ENCODE measurements around the gene PIGM. TPM values are rescaled to one million over a fixed set of nuclear protein-coding genes. Genes with fewer than 3 reads are reported as not detected.

PIGM gene
- total RNA-seq, 2 donors from 2014 or later, result 4.6 to 5.2 TPM

GRCh38 chr1:160077486-160077885, 45.7 kb upstream of the PIGM start:
- peaks cover 57% of the 10 kb centered on the region for H3K27me3 ChIP-seq (ENCODE audit: control insufficient read depth, insufficient read depth, low read length, poor library complexity, severe bottlenecking)
- H3K4me1 Mint-ChIP-seq, result no peaks in the 10 kb centered on the region
- no peak overlapping the region for H3K4me3 ChIP-seq (ENCODE audit: low read length)
- no peak overlapping the region for H3K27ac Mint-ChIP-seq
- H3K27ac ChIP-seq (ENCODE audit: low read depth, low read length), result no peak overlapping the region
- H3K36me3 ChIP-seq (ENCODE audit: control insufficient read depth, insufficient read depth, low read length), result no peaks in the 10 kb centered on the region
- no peak overlapping the region for H3K9ac ChIP-seq (ENCODE audit: extremely low read depth, low read length, poor library complexity, severe bottlenecking)
- no peak for DNase-seq
- no peak for TF ChIP-seq CTCF (conservative IDR thresholded peaks at IDR 0.05)
- no peaks in the 10 kb centered on the region for H3K9me3 ChIP-seq (ENCODE audit: control insufficient read depth, low read length)
- H3K36me3 Mint-ChIP-seq (ENCODE audit: low read depth), result no peaks in the 10 kb centered on the region
- no peaks in the 10 kb centered on the region for H3K4me1 ChIP-seq (ENCODE audit: control insufficient read depth, insufficient read depth, low read length)
- H3K4me3 Mint-ChIP-seq, result no peak overlapping the region
- peaks cover 82% of the 10 kb centered on the region for H3K27me3 Mint-ChIP-seq (ENCODE audit: insufficient read depth)
- H3K9me3 Mint-ChIP-seq, result no peaks in the 10 kb centered on the region

GRCh38 chr1:160076295-160076694, 44.5 kb upstream of the PIGM start:
- DNase-seq, result no peak
- Mint-ChIP-seq H3K27me3 (ENCODE audit: insufficient read depth) (peaks cover 81% of the 10 kb centered on the region), H3K36me3 (ENCODE audit: low read depth) (no peaks in the 10 kb centered on the region), H3K4me1 (no peaks in the 10 kb centered on the region), H3K27ac (no peak overlapping the region), H3K4me3 (no peak overlapping the region), H3K9me3 (no peaks in the 10 kb centered on the region)
- Histone ChIP-seq H3K9ac (ENCODE audit: extremely low read depth, low read length, poor library complexity, severe bottlenecking) (no peak overlapping the region), H3K4me3 (ENCODE audit: low read length) (no peak overlapping the region), H3K27me3 (ENCODE audit: control insufficient read depth, insufficient read depth, low read length, poor library complexity, severe bottlenecking) (peaks cover 54% of the 10 kb centered on the region), H3K4me1 (ENCODE audit: control insufficient read depth, insufficient read depth, low read length) (peaks cover under 1% of the 10 kb centered on the region), H3K9me3 (ENCODE audit: control insufficient read depth, low read length) (no peaks in the 10 kb centered on the region), H3K36me3 (ENCODE audit: control insufficient read depth, insufficient read depth, low read length) (no peaks in the 10 kb centered on the region), H3K27ac (ENCODE audit: low read depth, low read length) (no peak overlapping the region)
- WGBS, 2 experiments (ENCODE audit: insufficient coverage in 1 of 2, insufficient read length in 1 of 2), result 64 to 94% methylated on average over 3 of the region's 3 CpGs
- no peak for TF ChIP-seq CTCF (conservative IDR thresholded peaks at IDR 0.05)

- Mint-ChIP-seq H3K36me3 (ENCODE audit: low read depth) (no peaks in the 10 kb centered on the region), H3K27ac (no peak overlapping the region), H3K9me3 (no peaks in the 10 kb centered on the region), H3K4me1 (no peaks in the 10 kb centered on the region), H3K27me3 (ENCODE audit: insufficient read depth) (peaks cover 79% of the 10 kb centered on the region), H3K4me3 (no peak overlapping the region)
- Histone ChIP-seq H3K4me1 (ENCODE audit: control insufficient read depth, insufficient read depth, low read length) (peaks cover 6% of the 10 kb centered on the region), H3K27me3 (ENCODE audit: control insufficient read depth, insufficient read depth, low read length, poor library complexity, severe bottlenecking) (peaks cover 52% of the 10 kb centered on the region), H3K4me3 (ENCODE audit: low read length) (no peak overlapping the region), H3K36me3 (ENCODE audit: control insufficient read depth, insufficient read depth, low read length) (no peaks in the 10 kb centered on the region), H3K27ac (ENCODE audit: low read depth, low read length) (no peak overlapping the region), H3K9ac (ENCODE audit: extremely low read depth, low read length, poor library complexity, severe bottlenecking) (no peak overlapping the region), H3K9me3 (ENCODE audit: control insufficient read depth, low read length) (no peaks in the 10 kb centered on the region)
- no peak for TF ChIP-seq CTCF (conservative IDR thresholded peaks at IDR 0.05)
- no peak for DNase-seq
- 50 to 68% methylated on average over 1 to 2 of the region's 2 CpGs for WGBS, 2 experiments (ENCODE audit: insufficient coverage in 1 of 2, insufficient read length in 1 of 2)
Observed at GRCh38 chr1:160075836-160076235, 44.0 kb upstream of the PIGM start.

Data from endodermal cell (in vitro differentiated cells).